Measurements from ENCODE around the gene ACTR2.
A peak's percentile ranks its signal among the peaks of the same experiment; 100 is the strongest.
"Not testable (repeated sequence)": the region's sequence is repeated elsewhere in the genome, so short reads cannot be mapped to it uniquely, and the experiment has no call there.

Gene ACTR2

GRCh38 chr2:65227456-65228262 is at the start of gene ACTR2:
Gene ACTR2 (plus strand): TSS chr2:65227831. CDS start chr2:65227910, 79 bp downstream.
- peak; percentile 85 for DNase-seq

- no peak for DNase-seq
These were observed 45.1 kb upstream of the ACTR2 start for GRCh38 chr2:65182570-65182969.

GRCh38 chr2:65183406-65183805 is 44.2 kb upstream of the ACTR2 start:
- DNase-seq = not testable (repeated sequence)

- DNase-seq = no peak
These were observed 42.6 kb upstream of the ACTR2 start for GRCh38 chr2:65185012-65185411.

GRCh38 chr2:65186093-65186868 is 41.4 kb upstream of the ACTR2 start:
- no peak for DNase-seq

GRCh38 chr2:65186872-65187851 is 40.5 kb upstream of the ACTR2 start:
- peak; percentile 12 for DNase-seq

- no peak for DNase-seq
These were observed 34.2 kb upstream of the ACTR2 start for GRCh38 chr2:65193446-65193845.

GRCh38 chr2:65198737-65199136 is 28.9 kb upstream of the ACTR2 start:
- DNase-seq = no peak

GRCh38 chr2:65199166-65199565 is 28.5 kb upstream of the ACTR2 start:
- DNase-seq = no peak

- DNase-seq = no peak
These were observed 27.7 kb upstream of the ACTR2 start for GRCh38 chr2:65199891-65200290.

- DNase-seq = no peak
These were observed 23.0 kb upstream of the ACTR2 start for GRCh38 chr2:65204461-65205210.

- DNase-seq = no peak
These were observed 15.5 kb upstream of the ACTR2 start for GRCh38 chr2:65212115-65212514.

GRCh38 chr2:65212619-65213018 is 15.0 kb upstream of the ACTR2 start:
- no peak for DNase-seq

GRCh38 chr2:65213035-65213434 is 14.6 kb upstream of the ACTR2 start:
- DNase-seq = no peak

GRCh38 chr2:65214361-65214760 is 13.3 kb upstream of the ACTR2 start:
- no peak for DNase-seq

GRCh38 chr2:65214843-65215242 is 12.8 kb upstream of the ACTR2 start:
- no peak for DNase-seq

- DNase-seq = no peak
These were observed 11.7 kb upstream of the ACTR2 start for GRCh38 chr2:65215946-65216345.

GRCh38 chr2:65220432-65221131 is 7.0 kb upstream of the ACTR2 start:
- DNase-seq = no peak

- DNase-seq = not testable (repeated sequence)
These were observed 6.4 kb upstream of the ACTR2 start for GRCh38 chr2:65221275-65221674.

- no peak for DNase-seq
These were observed 593 bp upstream of the ACTR2 start for GRCh38 chr2:65227020-65227455.

GRCh38 chr2:65228263-65228750 is 676 bp downstream of the ACTR2 start:
- DNase-seq = no peak
